PC-3 (cell line): ENCODE measurements around the gene B4GALT5. TPM values are rescaled to one million over a fixed set of nuclear protein-coding genes. Genes with fewer than 3 reads are reported as not detected.

Experiments
- ATAC-seq: fragments of 200-7000 bp; cut with Tn5 transposase; 2 replicates; pipeline ENCODE4 v1.9.1; 2020; ENCODE audit warnings: mild to moderate bottlenecking, moderate library complexity
- BruUV-seq: library from RNA; stranded (reverse); fragments of 400-500 nt; replicated peaks from 2 replicates; lab custom pipeline; 2021; lab: Mats Ljungman, UMichigan
- CTCF ChIA-PET: fragments of 300-600 bp; sonication (Branson Sonifier 250); formaldehyde crosslinking; loops from one replicate; lab custom pipeline; 2022; ENCODE audit warnings: antibody characterized with exemption; lab: Charles Lee
- POLR2A ChIA-PET: fragments of 300-600 bp; sonication (Branson Sonifier 250); formaldehyde crosslinking; loops from one replicate; lab custom pipeline; 2022; ENCODE audit warnings: antibody characterized with exemption; ENCODE audit not compliant: unreplicated experiment; lab: Charles Lee
- DNase-seq: peaks from one replicate; pipeline ENCODE4 v3.0.0-alpha.2; 2015
- H2AFZ ChIP-seq: fragments of 300-600 bp; sonication (generic); 2 replicates; pipeline ENCODE4 v1.6.0; 2016; ENCODE audit warnings: antibody characterized with exemption, low read length
- H3F3A ChIP-seq: fragments of 300-600 bp; sonication (generic); one replicate; pipeline ENCODE4 v1.6.0; 2017; ENCODE audit warnings: antibody characterized with exemption, low read length, control low read depth, mild to moderate bottlenecking; ENCODE audit not compliant: unreplicated experiment
- H3K27ac ChIP-seq: fragments of 300-600 bp; sonication (generic); 2 replicates; pipeline ENCODE4 v1.5.1; 2016; ENCODE audit warnings: mild to moderate bottlenecking, low read length
- H3K27me3 ChIP-seq: fragments of 300-600 bp; sonication (generic); 2 replicates; pipeline ENCODE4 v1.6.1; 2016; ENCODE audit warnings: low read length, mixed read lengths
- H3K36me3 ChIP-seq: fragments of 300-600 bp; sonication (generic); 2 replicates; pipeline ENCODE4 v1.6.1; 2016; ENCODE audit warnings: low read depth, mixed run types, low read length, mixed read lengths
- H3K4me1 ChIP-seq: fragments of 300-600 bp; sonication (generic); 2 replicates; pipeline ENCODE4 v1.5.1; 2016; ENCODE audit warnings: low read length; ENCODE audit not compliant: insufficient read depth
- H3K4me2 ChIP-seq: fragments of 300-600 bp; sonication (generic); 2 replicates; pipeline ENCODE4 v1.6.0; 2016; ENCODE audit warnings: low read length
- H3K4me3 ChIP-seq: fragments of 300-600 bp; sonication (generic); 2 replicates; pipeline ENCODE4 v1.5.1; 2016; ENCODE audit warnings: mild to moderate bottlenecking, low read length, mixed read lengths
- H3K79me2 ChIP-seq: fragments of 300-600 bp; sonication (generic); 2 replicates; pipeline ENCODE4 v1.6.1; 2017; ENCODE audit warnings: low read length, mixed read lengths
- H3K9ac ChIP-seq: fragments of 300-600 bp; sonication (generic); 2 replicates; pipeline ENCODE4 v1.6.0; 2016; ENCODE audit warnings: mild to moderate bottlenecking, low read length
- H3K9me2 ChIP-seq: fragments of 300-600 bp; sonication (generic); replicated peaks from 2 replicates; pipeline ENCODE4 v1.6.1; 2016; ENCODE audit warnings: mixed run types, low read length, mixed read lengths
- H3K9me3 ChIP-seq: fragments of 300-600 bp; sonication (generic); 2 replicates; pipeline ENCODE4 v1.6.1; 2016; ENCODE audit warnings: low read length, mixed read lengths
- H4K20me1 ChIP-seq: fragments of 300-600 bp; sonication (generic); 2 replicates; pipeline ENCODE4 v1.6.1; 2016; ENCODE audit warnings: low read length, mixed read lengths
- CTCF ChIP-seq: fragments of 300-600 bp; sonication (generic); conservative IDR thresholded peaks from 2 replicates; pipeline ENCODE4 v1.5.1; 2017; ENCODE audit warnings: antibody characterized with exemption, low read depth, mild to moderate bottlenecking, low read length
- EZH2 ChIP-seq: fragments of 300-600 bp; sonication (generic); IDR thresholded peaks from one replicate; pipeline ENCODE4 v1.6.1; 2017; ENCODE audit warnings: antibody characterized with exemption, mild to moderate bottlenecking, low read length; ENCODE audit not compliant: unreplicated experiment
- EZH2phosphoT487 ChIP-seq: fragments of 300-600 bp; sonication (generic); IDR thresholded peaks from 2 replicates; pipeline ENCODE4 v1.6.1; 2018; ENCODE audit warnings: mild to moderate bottlenecking, antibody characterized with exemption, low read length, borderline replicate concordance
- intact Hi-C: fragments of 100-400 bp; cut with micrococcal nuclease; formaldehyde crosslinking; loops from 2 replicates; pipeline ENCODE4 v1.9.0; 2023
- total RNA-seq: library from RNA; depleted of rRNA; stranded (reverse); fragments of >200 nt; gene quantifications from 2 replicates; pipeline ENCODE4 v1.2.3, GENCODE V29; 2014

Gene B4GALT5
- total RNA-seq, 1 experiment from 2014 or later: 18.1 TPM

- POLR2A ChIA-PET: no interaction called here
- Histone ChIP-seq H3K4me3 (no peak overlapping the region), H2AFZ (no peak overlapping the region), H3F3A (no peaks in the 10 kb centered on the region), H3K27ac (no peak overlapping the region), H3K27me3 (no peaks in the 10 kb centered on the region), H3K9ac (no peak overlapping the region), H3K9me2 (no peaks in the 10 kb centered on the region), H3K4me1 (peaks cover 30% of the 10 kb centered on the region), H3K4me2 (no peak overlapping the region), H3K79me2 (no peaks in the 10 kb centered on the region), H3K36me3 (no peaks in the 10 kb centered on the region), H3K9me3 (no peaks in the 10 kb centered on the region), H4K20me1 (no peaks in the 10 kb centered on the region)
- intact Hi-C loops: no loop called here
- no peak for TF ChIP-seq EZH2phosphoT487
- TF ChIP-seq EZH2: no peak
- no peak for TF ChIP-seq CTCF
- DNase-seq: no peak
- ATAC-seq: no peak
- no TSS peak for BruUV-seq
- CTCF ChIA-PET: no interaction called here
Observed at GRCh38 chr20:49595811-49596561, 117.7 kb downstream of the B4GALT5 start.

GRCh38 chr20:49595346-49595745, 118.3 kb downstream of the B4GALT5 start:
- Histone ChIP-seq H3K9ac (no peak overlapping the region), H3F3A (no peaks in the 10 kb centered on the region), H3K79me2 (no peaks in the 10 kb centered on the region), H3K36me3 (no peaks in the 10 kb centered on the region), H3K4me2 (no peak overlapping the region), H3K27me3 (no peaks in the 10 kb centered on the region), H3K9me2 (no peaks in the 10 kb centered on the region), H3K4me3 (no peak overlapping the region), H3K4me1 (peaks cover 30% of the 10 kb centered on the region), H3K9me3 (no peaks in the 10 kb centered on the region), H2AFZ (no peak overlapping the region), H3K27ac (no peak overlapping the region), H4K20me1 (no peaks in the 10 kb centered on the region)
- no peak for ATAC-seq
- no TSS peak for BruUV-seq
- DNase-seq: no peak
- TF ChIP-seq EZH2 (no peak), EZH2phosphoT487 (no peak), CTCF (no peak)
- POLR2A ChIA-PET: no interaction called here
- CTCF ChIA-PET: no interaction called here
- intact Hi-C loops: no loop called here

GRCh38 chr20:49594931-49595315, 118.8 kb downstream of the B4GALT5 start:
- H3K9me3 ChIP-seq: no peaks in the 10 kb centered on the region
- ChIA-PET CTCF (no interaction called here), POLR2A (no interaction called here)
- H3K36me3 ChIP-seq: no peaks in the 10 kb centered on the region
- peaks cover 30% of the 10 kb centered on the region for H3K4me1 ChIP-seq
- H3K27ac ChIP-seq: peak overlapping the region; percentile 26; the same call in 1 of the 2 replicates
- TF ChIP-seq EZH2 (no peak), EZH2phosphoT487 (no peak), CTCF (no peak)
- no peak for DNase-seq
- no peaks in the 10 kb centered on the region for H3F3A ChIP-seq
- no TSS peak for BruUV-seq
- ATAC-seq: no peak
- H4K20me1 ChIP-seq: no peaks in the 10 kb centered on the region
- H3K4me3 ChIP-seq: no peak overlapping the region
- no peaks in the 10 kb centered on the region for H3K27me3 ChIP-seq
- H3K79me2 ChIP-seq: no peaks in the 10 kb centered on the region
- intact Hi-C loops: no loop called here
- H2AFZ ChIP-seq: no peak overlapping the region
- peak overlapping the region; percentile 65 for H3K4me2 ChIP-seq
- H3K9me2 ChIP-seq: no peaks in the 10 kb centered on the region
- H3K9ac ChIP-seq: no peak overlapping the region
